ENCODE data around the gene UST.

UST gene

DNA sequence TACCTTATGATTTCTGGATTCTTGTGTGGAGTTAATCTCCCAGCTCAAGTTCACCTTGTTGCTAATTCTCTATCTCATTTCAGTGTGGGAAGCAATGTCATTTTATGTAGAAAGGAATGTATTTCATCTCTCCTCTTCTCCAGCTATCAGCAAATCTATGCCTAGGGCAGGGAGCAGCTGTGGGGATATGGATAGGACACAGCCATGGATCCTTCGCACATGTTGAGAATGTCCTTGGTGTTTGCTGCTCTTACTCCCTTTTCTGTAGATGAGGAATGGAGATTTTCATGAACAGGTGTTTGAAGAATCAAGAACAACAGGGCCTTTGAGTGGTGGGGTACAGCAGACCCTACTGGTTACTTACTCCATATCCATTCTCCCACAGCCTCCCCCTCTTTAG lies 182.0 kb downstream of the UST start:
- TF ChIP-seq, protein P1, sequence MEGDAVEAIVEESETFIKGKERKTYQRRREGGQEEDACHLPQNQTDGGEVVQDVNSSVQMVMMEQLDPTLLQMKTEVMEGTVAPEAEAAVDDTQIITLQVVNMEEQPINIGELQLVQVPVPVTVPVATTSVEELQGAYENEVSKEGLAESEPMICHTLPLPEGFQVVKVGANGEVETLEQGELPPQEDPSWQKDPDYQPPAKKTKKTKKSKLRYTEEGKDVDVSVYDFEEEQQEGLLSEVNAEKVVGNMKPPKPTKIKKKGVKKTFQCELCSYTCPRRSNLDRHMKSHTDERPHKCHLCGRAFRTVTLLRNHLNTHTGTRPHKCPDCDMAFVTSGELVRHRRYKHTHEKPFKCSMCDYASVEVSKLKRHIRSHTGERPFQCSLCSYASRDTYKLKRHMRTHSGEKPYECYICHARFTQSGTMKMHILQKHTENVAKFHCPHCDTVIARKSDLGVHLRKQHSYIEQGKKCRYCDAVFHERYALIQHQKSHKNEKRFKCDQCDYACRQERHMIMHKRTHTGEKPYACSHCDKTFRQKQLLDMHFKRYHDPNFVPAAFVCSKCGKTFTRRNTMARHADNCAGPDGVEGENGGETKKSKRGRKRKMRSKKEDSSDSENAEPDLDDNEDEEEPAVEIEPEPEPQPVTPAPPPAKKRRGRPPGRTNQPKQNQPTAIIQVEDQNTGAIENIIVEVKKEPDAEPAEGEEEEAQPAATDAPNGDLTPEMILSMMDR (conservative IDR thresholded peaks at IDR 0.05; ENCODE audit: low read depth, low read length): no peak
- DNase-seq (ENCODE audit: low read depth): no peak
- H3K4me3 ChIP-seq (ENCODE audit: low read depth, low read length): no peak overlapping the region

DNA sequence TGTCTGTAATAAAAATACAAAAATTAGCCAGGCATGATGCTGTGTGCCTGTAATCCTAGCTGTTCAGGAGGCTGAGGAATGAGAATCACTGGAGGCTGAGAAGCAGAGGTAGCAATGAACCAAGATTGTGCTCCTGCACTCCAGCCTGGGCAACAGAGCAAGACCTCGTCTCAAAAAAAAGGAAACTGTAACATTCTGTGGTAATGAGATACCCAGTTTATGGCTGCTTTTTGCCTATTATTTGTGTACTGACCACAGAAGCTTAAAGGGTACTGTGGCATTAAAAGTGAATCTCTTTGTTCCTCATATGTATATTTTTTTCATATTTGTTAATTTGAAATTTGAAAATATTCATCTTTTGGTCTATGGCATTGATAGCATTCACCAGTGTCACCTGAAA lies 185.4 kb downstream of the UST start:
- H3K4me3 ChIP-seq (ENCODE audit: low read depth, low read length): no peak overlapping the region
- TF ChIP-seq, protein P1 (conservative IDR thresholded peaks at IDR 0.05; ENCODE audit: low read depth, low read length): no peak
- no peak for DNase-seq (ENCODE audit: low read depth)

DNA sequence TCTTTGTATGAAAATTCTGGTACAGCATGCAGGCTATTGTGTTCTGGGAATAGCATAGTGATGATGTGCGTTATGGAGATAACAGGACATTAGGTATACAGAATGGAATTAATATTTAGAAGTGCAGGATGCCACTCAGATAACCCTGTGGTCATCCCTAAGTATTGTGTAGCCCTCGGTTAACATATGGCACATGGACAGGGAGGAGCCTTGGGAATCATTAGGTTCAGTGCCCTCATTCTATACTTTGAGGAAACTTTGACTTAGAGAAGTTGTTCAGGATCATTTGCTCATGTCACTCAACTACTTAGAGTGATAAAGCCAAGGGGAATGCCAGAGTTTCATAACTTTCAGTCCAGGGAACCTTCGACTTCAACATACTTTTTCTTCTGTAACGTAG lies 185.9 kb downstream of the UST start:
- H3K4me3 ChIP-seq (ENCODE audit: low read depth, low read length): no peak overlapping the region
- peak; percentile 58 for DNase-seq (ENCODE audit: low read depth)
- TF ChIP-seq, protein P1 (conservative IDR thresholded peaks at IDR 0.05; ENCODE audit: low read depth, low read length): no peak

DNA sequence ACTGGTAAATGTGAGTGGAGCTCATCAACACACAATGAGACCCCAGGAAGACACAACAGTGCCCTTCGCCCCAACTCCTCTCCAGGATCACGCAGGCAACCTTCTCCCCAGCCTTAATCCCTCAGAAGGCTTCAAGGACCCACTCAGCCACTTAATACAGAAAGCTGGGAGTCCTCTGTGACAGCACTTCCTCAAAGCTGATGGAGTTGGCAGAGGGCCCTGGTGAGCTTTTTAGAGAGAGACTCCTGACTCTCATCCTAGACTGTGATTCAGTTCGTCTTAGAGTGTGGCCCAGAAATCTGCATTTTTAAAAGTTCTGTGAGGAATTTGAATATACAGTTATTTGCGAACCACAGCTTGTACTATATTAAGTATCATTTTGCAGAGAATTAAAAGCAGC lies 187.7 kb downstream of the UST start:
- no peak overlapping the region for H3K4me3 ChIP-seq (ENCODE audit: low read depth, low read length)
- DNase-seq (ENCODE audit: low read depth): peak; percentile 26
- TF ChIP-seq, protein P1 (conservative IDR thresholded peaks at IDR 0.05; ENCODE audit: low read depth, low read length): no peak

DNA sequence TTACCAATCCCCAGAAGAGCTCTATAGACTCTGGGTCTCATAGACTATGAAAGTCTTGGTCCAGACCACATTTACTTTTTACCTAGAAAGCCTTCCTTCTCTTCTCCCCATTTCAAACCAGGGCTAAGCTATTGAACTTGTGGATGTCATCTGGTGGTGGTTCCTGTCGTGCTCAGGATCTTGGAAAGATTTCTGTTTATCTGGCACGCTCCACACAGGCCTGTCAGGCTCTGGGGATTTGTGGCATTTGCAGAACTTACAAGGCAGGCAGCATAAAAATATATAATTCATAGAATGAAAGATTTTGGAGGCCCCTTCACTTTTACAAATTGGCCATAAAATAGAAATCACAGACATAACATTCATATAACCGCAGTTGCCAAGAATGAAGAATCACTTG lies 188.1 kb downstream of the UST start:
- H3K4me3 ChIP-seq (ENCODE audit: low read depth, low read length): no peak overlapping the region
- TF ChIP-seq, protein P1 (conservative IDR thresholded peaks at IDR 0.05; ENCODE audit: low read depth, low read length): no peak
- no peak for DNase-seq (ENCODE audit: low read depth)

DNA sequence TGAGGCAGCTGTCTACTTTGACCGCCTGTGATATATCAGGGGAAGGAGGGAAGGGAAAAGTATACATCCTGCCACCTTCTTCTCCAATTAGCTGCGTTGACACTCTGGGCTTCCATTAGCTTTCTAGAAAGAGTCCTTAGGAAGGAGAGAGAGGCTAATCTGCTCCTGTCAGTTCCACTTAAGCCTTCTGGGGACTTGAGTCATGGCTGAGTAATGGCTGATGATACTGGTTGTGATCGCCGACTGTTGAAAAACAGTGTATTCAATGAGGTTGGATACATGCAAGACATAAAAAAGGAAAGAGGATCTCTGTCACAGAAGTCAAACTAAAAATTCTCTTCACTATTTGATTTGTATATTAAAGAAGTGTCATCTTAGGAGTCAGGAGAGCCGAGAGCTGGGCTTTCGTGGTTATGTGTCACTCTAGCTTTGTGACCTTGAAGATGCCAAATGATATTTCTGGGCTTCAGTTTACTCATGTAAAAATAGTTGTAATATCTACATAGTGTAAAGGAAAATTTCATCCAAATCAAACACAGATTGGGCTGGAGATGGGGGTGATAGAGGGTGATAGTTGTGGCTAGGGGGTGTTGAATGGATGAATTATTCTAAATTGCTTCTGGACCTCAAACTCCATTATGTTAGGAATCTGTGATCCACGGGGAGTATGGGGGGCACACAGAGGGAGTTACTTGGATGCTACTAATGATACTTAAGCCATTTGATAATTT lies 189.0 kb downstream of the UST start:
- TF ChIP-seq, protein P1 (conservative IDR thresholded peaks at IDR 0.05; ENCODE audit: low read depth, low read length): no peak
- no peak overlapping the region for H3K4me3 ChIP-seq (ENCODE audit: low read depth, low read length)
- peak; percentile 15 for DNase-seq (ENCODE audit: low read depth)

DNA sequence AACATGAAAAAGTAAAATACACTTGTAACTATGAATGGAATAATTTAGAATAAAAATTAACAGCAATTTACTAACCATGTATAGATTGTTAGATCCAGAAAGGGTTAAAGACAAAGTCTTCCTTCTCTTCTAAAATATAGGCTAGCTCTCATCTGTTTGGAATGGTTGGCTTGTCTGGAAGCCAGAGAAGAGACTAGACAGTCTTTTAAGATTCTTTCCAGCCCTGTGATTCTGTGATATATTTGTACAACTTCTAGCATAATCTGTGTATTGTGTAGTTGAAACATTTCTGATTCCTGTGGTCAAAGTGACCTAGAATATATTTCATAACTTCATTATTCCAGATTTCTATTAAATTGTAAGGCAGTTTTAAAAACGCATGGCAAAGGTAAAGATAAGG lies 196.6 kb downstream of the UST start:
- H3K4me3 ChIP-seq (ENCODE audit: low read depth, low read length): no peak overlapping the region
- DNase-seq (ENCODE audit: low read depth): peak; percentile 62
- TF ChIP-seq, protein P1 (conservative IDR thresholded peaks at IDR 0.05; ENCODE audit: low read depth, low read length): no peak
